ENCODE data around the gene TAOK2.

Gene TAOK2

GRCh38 chr16:29963021-29963743 is 10.5 kb upstream of the TAOK2 start:
- DNase-seq: no peak

GRCh38 chr16:29968205-29968604 is 5.5 kb upstream of the TAOK2 start:
- DNase-seq: no peak

GRCh38 chr16:29971304-29971703 is 2.4 kb upstream of the TAOK2 start:
- no peak for DNase-seq

DNA sequence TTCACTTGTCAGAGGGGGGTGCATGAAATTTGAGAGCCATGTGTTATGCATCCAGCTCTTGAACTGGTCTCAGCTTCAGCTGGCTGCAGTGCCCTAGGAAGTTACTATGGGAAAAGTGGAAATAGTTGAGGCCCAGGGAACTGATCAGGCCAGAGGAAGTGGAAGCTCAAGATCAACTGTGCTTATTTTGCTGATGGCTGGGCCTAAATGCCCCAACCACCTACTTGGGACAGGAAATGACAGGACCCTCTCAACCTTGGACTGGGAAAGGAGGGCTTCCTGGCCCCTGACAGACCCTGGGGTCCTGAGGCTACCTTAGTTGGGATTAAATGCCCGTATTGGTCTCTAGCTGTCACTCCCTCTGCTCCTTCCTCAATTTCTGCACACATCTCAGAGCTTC is 1.2 kb upstream of the TAOK2 start:
- no peak for DNase-seq

DNA sequence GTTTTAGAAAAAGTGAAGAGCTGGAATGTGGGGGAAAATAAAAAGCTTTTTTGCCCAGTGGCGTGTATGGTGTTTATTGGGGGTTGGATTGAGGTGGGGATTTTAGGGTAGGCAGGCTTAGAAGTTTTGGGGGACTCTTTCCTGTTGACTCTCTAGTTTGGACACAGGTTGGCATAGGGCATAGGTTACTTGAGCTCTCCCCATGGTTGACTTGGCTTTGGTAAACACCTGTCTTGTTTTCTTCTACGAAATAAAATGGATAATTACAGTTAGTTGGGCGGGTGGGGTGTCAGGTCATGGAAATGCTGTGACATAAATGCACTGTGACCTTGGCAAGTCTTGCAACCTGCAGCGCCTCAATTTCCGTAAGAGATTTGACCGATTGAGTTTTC is 680 bp upstream of the TAOK2 start:
- no peak for DNase-seq

DNA sequence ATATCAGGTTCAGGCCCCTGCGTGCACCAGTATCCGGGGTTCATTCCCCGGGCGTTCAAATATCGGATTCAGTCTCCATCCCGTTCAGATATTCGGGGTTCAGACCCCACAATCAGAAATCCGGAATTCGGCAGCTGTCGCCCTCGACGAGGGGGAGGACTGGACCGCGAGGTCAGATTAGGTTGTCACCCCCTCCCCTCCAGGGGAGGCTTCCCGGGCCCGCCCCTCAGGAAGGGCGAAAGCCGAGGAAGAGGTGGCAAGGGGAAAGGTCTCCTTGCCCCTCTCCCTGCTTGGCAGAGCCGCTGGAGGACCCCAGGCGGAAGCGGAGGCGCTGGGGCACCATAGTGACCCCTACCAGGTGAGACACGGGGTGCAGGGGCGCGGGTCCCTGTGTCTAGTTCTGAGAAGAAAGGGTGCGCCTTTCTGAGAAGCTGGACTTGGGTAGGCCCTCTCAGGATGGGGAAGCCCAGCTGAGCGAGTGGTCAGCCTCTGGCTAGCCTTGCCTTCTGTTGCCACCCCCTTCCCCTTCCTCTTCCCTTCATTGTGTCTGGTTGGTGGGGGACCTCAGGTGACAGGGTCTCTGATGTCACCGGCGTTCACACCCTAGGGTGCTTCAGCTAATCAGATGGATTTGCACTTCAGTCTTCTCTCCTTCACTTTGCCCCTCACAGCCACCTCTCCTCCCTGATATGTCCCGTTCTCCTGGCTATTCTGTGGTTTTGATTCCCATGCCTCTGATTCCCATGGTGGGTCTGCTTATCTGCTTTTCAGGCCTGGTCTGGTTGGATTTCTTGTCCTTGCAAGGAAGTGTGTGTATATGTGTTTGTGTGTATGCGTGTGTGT is 844 bp downstream of the TAOK2 start:
- no peak for DNase-seq

DNA sequence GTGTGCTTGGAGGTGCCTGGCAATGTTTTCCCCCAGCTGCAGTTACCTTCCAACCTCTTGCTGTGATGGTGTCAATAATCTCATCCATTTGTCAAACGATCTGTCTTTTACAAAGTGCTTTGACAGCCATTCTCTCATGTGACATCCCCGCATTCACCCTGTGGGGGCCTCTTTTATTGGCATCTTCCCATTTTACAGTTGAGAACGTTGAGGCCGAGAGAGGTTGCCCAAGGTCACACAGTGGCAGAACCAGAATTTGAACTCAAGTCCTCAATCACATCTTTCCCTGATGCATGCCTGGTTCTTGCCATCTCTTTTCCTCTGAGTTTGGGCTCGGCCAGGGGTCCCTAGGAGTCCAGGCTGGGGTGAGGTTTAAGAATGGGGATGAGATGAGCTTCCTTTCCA is 1.5 kb downstream of the TAOK2 start:
- DNase-seq: no peak

DNA sequence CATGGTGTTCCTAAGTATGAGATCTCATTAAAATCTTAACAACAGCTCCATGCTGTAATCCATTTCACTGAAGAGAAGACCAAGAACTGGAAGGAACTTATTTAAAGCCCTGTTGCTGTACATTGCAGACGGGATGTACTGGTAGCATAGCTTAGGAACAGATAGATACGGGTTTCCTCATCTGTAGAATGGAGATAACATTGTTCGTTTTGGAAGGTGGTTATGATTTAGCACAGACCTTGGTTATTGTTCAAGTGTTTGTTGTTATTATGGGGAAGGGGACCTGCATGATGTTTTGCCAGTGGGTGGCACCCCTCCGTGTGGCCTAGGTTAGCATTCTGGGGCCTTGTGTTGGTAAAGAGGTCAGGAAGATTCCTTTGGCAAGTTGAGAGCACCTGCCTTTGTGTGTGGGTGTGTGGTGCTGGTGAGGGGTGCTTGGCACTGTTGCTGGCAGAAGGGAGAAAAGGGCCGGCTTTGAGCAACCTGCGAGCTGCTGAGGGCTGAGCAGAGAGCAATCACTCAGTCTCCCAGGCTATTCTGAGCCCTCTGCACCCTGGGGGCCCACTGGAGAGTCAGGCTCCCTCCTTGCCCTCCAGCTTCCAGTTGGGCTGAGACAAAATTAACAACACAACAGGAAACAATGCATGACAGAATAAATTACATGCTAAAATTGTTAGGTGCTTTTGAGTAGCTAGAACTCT is 2.3 kb downstream of the TAOK2 start:
- DNase-seq: no peak

DNA sequence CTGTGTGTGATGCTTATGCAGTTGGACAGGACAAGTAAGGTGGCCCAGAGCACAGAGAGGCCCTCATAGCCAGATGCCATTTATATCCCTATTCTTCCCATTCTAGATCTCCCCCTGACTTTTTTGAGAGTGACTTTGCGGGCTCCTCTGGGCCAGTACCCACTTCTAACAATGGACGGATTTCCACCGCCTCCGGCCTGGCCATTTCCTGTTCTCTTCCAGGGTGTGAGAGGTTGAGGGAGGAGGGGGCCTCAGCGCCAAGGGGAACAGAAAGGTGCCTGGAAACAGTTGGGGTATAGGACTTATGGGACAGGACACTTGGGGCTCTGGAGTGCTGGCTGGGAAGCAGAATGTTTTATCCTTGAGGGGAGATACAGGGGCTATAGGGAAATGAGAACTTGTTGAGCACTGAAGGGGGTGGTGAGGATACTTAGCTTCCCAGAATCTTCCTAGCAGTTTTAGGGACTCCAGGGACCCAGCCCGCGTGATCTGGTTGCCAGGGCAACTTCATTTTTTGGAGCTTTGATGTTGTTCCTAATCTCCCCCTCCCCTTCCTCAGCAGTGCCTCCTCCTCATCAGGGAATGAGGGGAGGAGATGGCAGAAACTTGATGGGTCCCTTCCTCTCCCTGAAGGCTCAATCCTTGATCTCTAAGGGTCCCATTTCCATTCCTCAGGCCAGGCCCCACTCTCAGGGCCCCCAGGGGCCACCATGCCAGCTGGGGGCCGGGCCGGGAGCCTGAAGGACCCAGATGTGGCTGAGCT is 3.6 kb downstream of the TAOK2 start:
- no peak for DNase-seq

DNA sequence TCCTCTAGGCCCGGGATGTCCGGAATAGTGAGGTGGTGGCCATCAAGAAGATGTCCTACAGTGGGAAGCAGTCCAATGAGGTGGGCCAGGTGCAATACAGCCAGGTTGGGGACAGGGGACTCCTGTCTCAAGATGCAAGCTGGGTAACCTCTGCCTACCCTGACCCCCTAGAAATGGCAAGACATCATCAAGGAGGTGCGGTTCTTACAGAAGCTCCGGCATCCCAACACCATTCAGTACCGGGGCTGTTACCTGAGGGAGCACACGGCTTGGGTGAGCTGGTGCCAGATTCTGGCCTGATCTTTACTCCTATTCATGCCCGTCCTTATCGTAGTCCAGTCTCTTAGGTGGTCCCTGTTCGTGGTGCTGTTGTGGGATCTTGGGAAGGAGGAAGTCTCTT is 4.4 kb downstream of the TAOK2 start:
- DNase-seq: no peak

DNA sequence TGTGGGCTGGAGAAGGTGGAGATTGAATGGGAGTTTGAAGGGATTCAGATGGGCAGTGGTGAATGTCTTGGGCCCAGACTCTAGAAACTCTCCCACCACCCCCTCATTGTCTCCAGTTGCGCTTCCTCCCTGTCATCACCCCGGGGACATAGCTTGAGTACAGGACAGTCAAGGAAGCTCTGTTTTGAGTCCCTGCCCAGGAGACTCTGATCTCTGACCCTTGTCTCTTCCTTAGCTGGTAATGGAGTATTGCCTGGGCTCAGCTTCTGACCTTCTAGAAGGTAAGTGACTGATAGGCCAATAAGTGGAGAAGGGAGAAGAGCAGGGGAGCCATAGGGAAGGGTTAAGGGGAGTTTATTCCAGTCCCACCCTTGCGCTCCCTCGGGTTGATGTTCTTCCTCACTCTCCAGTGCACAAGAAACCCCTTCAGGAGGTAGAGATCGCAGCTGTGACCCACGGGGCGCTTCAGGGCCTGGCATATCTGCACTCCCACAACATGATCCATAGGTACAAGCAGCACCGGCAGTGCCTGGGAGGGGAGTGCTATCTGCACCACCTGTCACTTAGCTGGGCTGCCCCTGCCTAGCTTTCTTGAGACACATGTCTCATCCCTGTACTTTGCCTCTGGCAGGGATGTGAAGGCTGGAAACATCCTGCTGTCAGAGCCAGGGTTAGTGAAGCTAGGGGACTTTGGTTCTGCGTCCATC is 5.0 kb downstream of the TAOK2 start:
- DNase-seq: no peak

DNA sequence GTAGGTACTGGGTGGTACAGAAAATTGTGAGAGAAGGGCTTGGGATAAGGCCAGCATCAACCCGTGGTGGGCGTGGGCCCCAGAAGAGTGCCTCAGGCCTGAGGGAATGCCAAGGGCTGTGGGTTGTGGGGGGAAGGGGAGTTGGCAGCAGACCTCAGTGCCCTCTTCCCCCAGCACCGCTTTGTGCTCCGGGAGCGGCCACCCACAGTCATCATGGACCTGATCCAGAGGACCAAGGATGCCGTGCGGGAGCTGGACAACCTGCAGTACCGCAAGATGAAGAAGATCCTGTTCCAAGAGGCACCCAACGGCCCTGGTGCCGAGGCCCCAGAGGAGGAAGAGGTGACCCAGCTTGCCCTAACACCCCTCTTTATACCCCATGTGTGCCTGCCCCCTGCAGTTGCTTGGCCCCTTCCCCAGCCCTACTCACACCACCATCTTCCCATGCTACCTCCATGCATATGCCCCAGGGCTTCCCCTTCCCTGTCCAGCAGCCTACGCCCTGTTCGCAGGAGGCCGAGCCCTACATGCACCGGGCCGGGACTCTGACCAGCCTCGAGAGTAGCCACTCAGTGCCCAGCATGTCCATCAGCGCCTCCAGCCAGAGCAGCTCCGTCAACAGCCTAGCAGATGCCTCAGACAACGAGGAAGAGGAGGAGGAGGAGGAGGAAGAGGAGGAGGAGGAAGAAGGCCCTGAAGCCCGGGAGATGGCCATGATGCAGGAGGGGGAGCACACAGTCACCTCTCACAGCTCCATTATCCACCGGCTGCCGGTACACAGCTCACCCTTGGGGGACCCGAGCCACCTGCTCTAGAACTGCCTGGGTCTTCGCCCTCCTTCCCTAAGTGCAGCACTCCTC is 9.1 kb downstream of the TAOK2 start:
- no peak for DNase-seq

GRCh38 chr16:29983420-29984136 is 9.9 kb downstream of the TAOK2 start:
- DNase-seq: no peak

- no peak for DNase-seq
Measured at GRCh38 chr16:29984137-29984763, 10.6 kb downstream of the TAOK2 start.

DNA sequence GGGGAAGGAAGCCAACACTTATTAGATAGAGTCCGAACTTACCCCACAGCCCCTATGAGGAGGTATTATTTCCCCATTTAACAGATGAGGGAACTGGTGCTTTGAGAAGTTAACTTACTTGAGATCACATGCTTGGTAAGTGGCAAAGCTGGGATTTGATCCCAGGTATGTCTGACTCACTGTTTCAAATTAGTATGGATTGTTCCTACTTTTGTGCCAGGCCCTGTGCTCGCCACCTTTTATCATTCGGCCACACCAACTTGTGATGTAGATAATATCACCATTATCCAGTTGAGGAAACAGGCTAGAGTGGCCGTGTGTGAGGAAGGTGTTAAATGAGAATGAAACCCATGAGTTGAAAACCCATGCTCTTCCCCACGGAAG is 11.1 kb downstream of the TAOK2 start:
- no peak for DNase-seq

- DNase-seq: no peak
Measured at GRCh38 chr16:29985271-29985811, 11.7 kb downstream of the TAOK2 start.

DNA sequence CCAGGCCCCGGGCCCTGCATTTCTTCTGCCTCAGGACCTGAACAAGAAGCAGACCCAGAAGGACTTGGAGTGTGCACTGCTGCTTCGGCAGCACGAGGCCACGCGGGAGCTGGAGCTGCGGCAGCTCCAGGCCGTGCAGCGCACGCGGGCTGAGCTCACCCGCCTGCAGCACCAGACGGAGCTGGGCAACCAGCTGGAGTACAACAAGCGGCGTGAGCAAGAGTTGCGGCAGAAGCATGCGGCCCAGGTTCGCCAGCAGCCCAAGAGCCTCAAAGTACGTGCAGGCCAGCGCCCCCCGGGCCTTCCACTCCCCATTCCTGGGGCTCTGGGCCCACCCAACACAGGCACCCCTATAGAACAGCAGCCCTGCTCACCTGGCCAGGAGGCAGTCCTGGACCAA is 12.6 kb downstream of the TAOK2 start:
- DNase-seq: no peak

GRCh38 chr16:29986931-29987330 is 13.3 kb downstream of the TAOK2 start:
- no peak for DNase-seq

GRCh38 chr16:29987371-29988085 is 13.9 kb downstream of the TAOK2 start:
- DNase-seq: no peak

Measured in NCI-H1417 treated with DMSO at 0.1 percent for 48 hours (cell line).